Measurements from ENCODE around the gene CNMD. TPM values are rescaled to one million over a fixed set of nuclear protein-coding genes. Genes with fewer than 3 reads are reported as not detected.
"Not testable (repeated sequence)": the region's sequence is repeated elsewhere in the genome, so short reads cannot be mapped to it uniquely, and the experiment has no call there.

Gene CNMD
- polyA plus RNA-seq, 1 of the 3 experiments (the other 2 are of a cell fraction) = not detected

DNA sequence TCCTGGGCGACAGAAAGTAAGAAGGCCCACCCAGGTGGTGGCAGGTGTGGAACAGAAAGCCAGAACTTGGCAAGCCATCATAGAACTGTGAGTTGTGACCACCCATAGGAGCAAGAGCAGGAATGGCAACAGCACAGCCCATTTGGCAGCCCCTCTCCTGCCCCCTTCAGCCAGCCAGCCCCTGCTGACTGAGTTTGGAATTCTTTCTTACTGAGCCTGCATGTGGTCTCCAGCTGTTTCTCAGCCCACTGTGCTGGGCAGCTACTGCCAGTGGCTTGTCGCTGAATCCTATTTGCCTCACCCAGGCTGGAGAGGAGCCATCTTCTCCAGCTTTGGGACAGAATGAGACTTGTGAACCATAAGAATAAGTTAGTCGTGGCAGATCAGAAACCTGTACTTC, 28.3 kb downstream of the CNMD start:
- ChIA-PET CTCF (interaction anchor here (0.6 to 3.4 kb wide), 6 partner anchors 10 to 204 kb away, joined by 3 to 16 read pairs (median 3); no protein-coding TSS in a partner anchor), POLR2A (no interaction called here)
- Histone ChIP-seq H3K9me3 (no peaks in the 10 kb centered on the region), H3K9me2 (no peaks in the 10 kb centered on the region), H3K79me2 (ENCODE audit: insufficient read depth) (no peaks in the 10 kb centered on the region), H2AFZ (ENCODE audit: low read depth) (no peak overlapping the region), H3K27ac (ENCODE audit: low read depth in 2 of 2, low read length in 1 of 2) (no peak overlapping the region), H4K20me1 (ENCODE audit: insufficient read depth) (no peaks in the 10 kb centered on the region), H3F3A (replicated peaks; ENCODE audit: insufficient read depth) (no peaks in the 10 kb centered on the region), H3K4me3 (ENCODE audit: low read depth in 2 of 2, low read length in 1 of 2) (no peak overlapping the region), H3K4me1 (ENCODE audit: control insufficient read depth in 1 of 2, insufficient read depth in 2 of 2, low read depth in 1 of 2, low read length in 1 of 2) (peaks cover 0 to 5% of the 10 kb centered on the region in 2 experiments; a peak in 1 of 4 replicates), H3K9ac (no peak overlapping the region), H3K27me3 (ENCODE audit: insufficient read depth) (no peaks in the 10 kb centered on the region), H3K36me3 (replicated peaks in 1 of 2; ENCODE audit: control insufficient read depth in 1 of 2, insufficient read depth in 2 of 2, low read length in 1 of 2) (no peaks in the 10 kb centered on the region), H3K4me2 (no peak overlapping the region)
- peak; percentile 39 for DNase-seq
- TF ChIP-seq NRF1 (IDR thresholded peaks at IDR 0.05; ENCODE audit: low read depth, low read length) = no peak
- 62% methylated on average over 3 of the region's 3 CpGs for WGBS (ENCODE audit: low lambda C conversion rate)

DNA sequence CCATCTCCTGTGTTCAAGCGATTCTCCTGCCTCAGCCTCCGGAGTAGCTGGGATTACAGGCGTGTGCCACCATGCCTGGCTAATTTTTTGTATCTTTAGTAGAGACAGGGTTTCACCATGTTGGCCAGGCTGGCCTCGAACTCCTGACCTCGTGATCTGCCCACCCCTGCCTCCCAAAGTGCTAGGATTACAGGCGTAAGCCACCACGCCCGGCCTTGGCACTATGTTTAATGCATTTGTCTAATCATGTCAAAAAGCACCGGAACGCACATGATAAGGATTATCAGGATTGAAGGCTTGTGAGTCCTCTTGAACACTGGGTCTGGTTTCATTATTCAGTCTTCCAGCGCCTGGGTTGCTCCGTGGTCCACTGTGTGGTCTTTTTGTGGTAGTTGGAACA, 31.4 kb downstream of the CNMD start:
- H4K20me1 ChIP-seq (ENCODE audit: insufficient read depth); H3K4me1 ChIP-seq (ENCODE audit: control insufficient read depth in 1 of 2, insufficient read depth in 2 of 2, low read depth in 1 of 2, low read length in 1 of 2); POLR2A ChIA-PET; H3K9me3 ChIP-seq; H3K4me2 ChIP-seq; H3K27me3 ChIP-seq (ENCODE audit: insufficient read depth); H3K4me3 ChIP-seq (ENCODE audit: low read depth in 2 of 2, low read length in 1 of 2); H3F3A ChIP-seq (replicated peaks; ENCODE audit: insufficient read depth); H3K79me2 ChIP-seq (ENCODE audit: insufficient read depth); H3K36me3 ChIP-seq (replicated peaks in 1 of 2; ENCODE audit: control insufficient read depth in 1 of 2, insufficient read depth in 2 of 2, low read length in 1 of 2); H3K9me2 ChIP-seq; H3K9ac ChIP-seq; H3K27ac ChIP-seq (ENCODE audit: low read depth in 2 of 2, low read length in 1 of 2); H2AFZ ChIP-seq (ENCODE audit: low read depth); DNase-seq: not testable (repeated sequence)
- CTCF ChIA-PET = interaction anchor here (1.3 kb wide), 1 partner anchor 103 kb away, joined by 3 read pairs; no protein-coding TSS in a partner anchor
- WGBS (ENCODE audit: low lambda C conversion rate) = 80% methylated on average over 12 of the region's 12 CpGs

DNA sequence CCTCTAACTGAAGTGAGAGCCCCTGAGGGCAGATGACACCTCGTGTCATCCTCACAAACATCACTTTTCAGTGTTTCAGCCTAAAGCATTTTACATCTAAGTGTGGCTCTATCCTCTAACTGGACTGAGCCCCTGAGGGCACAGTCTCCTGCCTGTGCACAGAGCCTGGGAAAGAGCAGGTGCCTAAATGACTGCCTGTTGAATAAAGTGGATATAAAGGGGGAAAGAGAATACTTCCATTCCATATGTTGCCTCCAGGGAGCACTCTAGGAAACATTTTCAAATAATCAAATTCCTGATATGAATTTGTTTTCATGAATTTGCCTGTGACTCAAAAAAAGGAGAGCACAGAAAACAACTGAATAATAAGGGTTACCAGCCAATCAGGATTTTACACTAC, 32.2 kb downstream of the CNMD start:
- Histone ChIP-seq H3K9me2 (no peaks in the 10 kb centered on the region), H3K27me3 (ENCODE audit: insufficient read depth) (no peaks in the 10 kb centered on the region), H3K9ac (no peak overlapping the region), H3K4me1 (ENCODE audit: control insufficient read depth in 1 of 2, insufficient read depth in 2 of 2, low read depth in 1 of 2, low read length in 1 of 2) (peaks cover 4 to 5% of the 10 kb centered on the region in 2 experiments; a peak in 2 of 4 replicates), H3K4me2 (no peak overlapping the region), H2AFZ (ENCODE audit: low read depth) (no peak overlapping the region), H3K79me2 (ENCODE audit: insufficient read depth) (no peaks in the 10 kb centered on the region), H4K20me1 (ENCODE audit: insufficient read depth) (no peaks in the 10 kb centered on the region), H3K27ac (ENCODE audit: low read depth in 2 of 2, low read length in 1 of 2) (no peak overlapping the region), H3K36me3 (replicated peaks in 1 of 2; ENCODE audit: control insufficient read depth in 1 of 2, insufficient read depth in 2 of 2, low read length in 1 of 2) (no peaks in the 10 kb centered on the region), H3F3A (replicated peaks; ENCODE audit: insufficient read depth) (no peaks in the 10 kb centered on the region), H3K9me3 (no peaks in the 10 kb centered on the region), H3K4me3 (ENCODE audit: low read depth in 2 of 2, low read length in 1 of 2) (no peak overlapping the region)
- CTCF ChIA-PET = interaction anchor here (0.8 to 2.3 kb wide), 5 partner anchors 9 to 445 kb away, joined by 3 to 13 read pairs (median 4); no protein-coding TSS in a partner anchor
- POLR2A ChIA-PET = no interaction called here
- DNase-seq = peak; percentile 32
- TF ChIP-seq SIN3A (IDR thresholded peaks at IDR 0.05; ENCODE audit: borderline replicate concordance, low read depth, low read length) (no peak), SMC3 (IDR thresholded peaks at IDR 0.05; ENCODE audit: low read depth, low read length) (peak; percentile 29; the same call in 1 of the 2 replicates), JUND (IDR thresholded peaks at IDR 0.05) (no peak), RAD21 (IDR thresholded peaks at IDR 0.05; ENCODE audit: low read length) (peak; percentile 56), TCF12 (IDR thresholded peaks at IDR 0.05) (no peak), GATA2 (CRISPR knock-in tag; IDR thresholded peaks at IDR 0.05) (no peak)
- TF ChIP-seq, protein P1, sequence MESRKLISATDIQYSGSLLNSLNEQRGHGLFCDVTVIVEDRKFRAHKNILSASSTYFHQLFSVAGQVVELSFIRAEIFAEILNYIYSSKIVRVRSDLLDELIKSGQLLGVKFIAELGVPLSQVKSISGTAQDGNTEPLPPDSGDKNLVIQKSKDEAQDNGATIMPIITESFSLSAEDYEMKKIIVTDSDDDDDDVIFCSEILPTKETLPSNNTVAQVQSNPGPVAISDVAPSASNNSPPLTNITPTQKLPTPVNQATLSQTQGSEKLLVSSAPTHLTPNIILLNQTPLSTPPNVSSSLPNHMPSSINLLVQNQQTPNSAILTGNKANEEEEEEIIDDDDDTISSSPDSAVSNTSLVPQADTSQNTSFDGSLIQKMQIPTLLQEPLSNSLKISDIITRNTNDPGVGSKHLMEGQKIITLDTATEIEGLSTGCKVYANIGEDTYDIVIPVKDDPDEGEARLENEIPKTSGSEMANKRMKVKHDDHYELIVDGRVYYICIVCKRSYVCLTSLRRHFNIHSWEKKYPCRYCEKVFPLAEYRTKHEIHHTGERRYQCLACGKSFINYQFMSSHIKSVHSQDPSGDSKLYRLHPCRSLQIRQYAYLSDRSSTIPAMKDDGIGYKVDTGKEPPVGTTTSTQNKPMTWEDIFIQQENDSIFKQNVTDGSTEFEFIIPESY (IDR thresholded peaks at IDR 0.05; ENCODE audit: borderline replicate concordance, low read depth) = no peak
- 22% methylated on average over 1 of the region's 1 CpG for WGBS (ENCODE audit: low lambda C conversion rate)
